GM15510 (cell line): Measurements from ENCODE around the gene TNRC6A.

ENCODE experiments used
- POLR2A ChIP-seq: IDR thresholded peaks from 3 replicates; pipeline ENCODE4 v1.6.1; 2011; ENCODE audit warnings: borderline replicate concordance; ENCODE audit not compliant: insufficient read length; ENCODE audit errors: extremely low read depth

TNRC6A gene

GRCh38 chr16:24747441-24747840 is 18.0 kb downstream of the TNRC6A start:
- no peak for TF ChIP-seq POLR2A

- TF ChIP-seq POLR2A: no peak
Measured at GRCh38 chr16:24748242-24748641, 18.8 kb downstream of the TNRC6A start.

GRCh38 chr16:24749310-24749709 is 19.9 kb downstream of the TNRC6A start:
- TF ChIP-seq POLR2A: no peak

- TF ChIP-seq POLR2A: no peak
Measured at GRCh38 chr16:24753000-24753399, 23.5 kb downstream of the TNRC6A start.

GRCh38 chr16:24753437-24753836 is 24.0 kb downstream of the TNRC6A start:
- TF ChIP-seq POLR2A: no peak

- no peak for TF ChIP-seq POLR2A
Measured at GRCh38 chr16:24754543-24754942, 25.1 kb downstream of the TNRC6A start.

GRCh38 chr16:24755201-24755874 is 25.9 kb downstream of the TNRC6A start:
- no peak for TF ChIP-seq POLR2A

- no peak for TF ChIP-seq POLR2A
Measured at GRCh38 chr16:24758373-24758772, 28.9 kb downstream of the TNRC6A start.

- no peak for TF ChIP-seq POLR2A
Measured at GRCh38 chr16:24759006-24759405, 29.6 kb downstream of the TNRC6A start.

- no peak for TF ChIP-seq POLR2A
Measured at GRCh38 chr16:24761526-24761925, 32.1 kb downstream of the TNRC6A start.

- no peak for TF ChIP-seq POLR2A
Measured at GRCh38 chr16:24764916-24765315, 35.5 kb downstream of the TNRC6A start.

GRCh38 chr16:24766057-24766456 is 36.6 kb downstream of the TNRC6A start:
- no peak for TF ChIP-seq POLR2A

- no peak for TF ChIP-seq POLR2A
Measured at GRCh38 chr16:24769806-24770205, 40.4 kb downstream of the TNRC6A start.

- no peak for TF ChIP-seq POLR2A
Measured at GRCh38 chr16:24771132-24771778, 41.8 kb downstream of the TNRC6A start.

- TF ChIP-seq POLR2A: no peak
Measured at GRCh38 chr16:24771779-24772157, 42.3 kb downstream of the TNRC6A start.

GRCh38 chr16:24773771-24774427 is 44.4 kb downstream of the TNRC6A start:
- TF ChIP-seq POLR2A: no peak
